HCT116 (cell line): Measurements from ENCODE around the gene CHAF1A. TPM values are rescaled to one million over a fixed set of nuclear protein-coding genes. Genes with fewer than 3 reads are reported as not detected.

ENCODE experiments used
- ATAC-seq: fragments of 200-7000 bp; cut with Tn5 transposase; 2 replicates; pipeline ENCODE4 v1.9.1; 2020; ENCODE audit warnings: mild to moderate bottlenecking, moderate library complexity
- BruUV-seq: library from RNA; stranded (reverse); fragments of 400-500 nt; replicated peaks from 2 replicates; lab custom pipeline; 2021; lab: Mats Ljungman, UMichigan
- CTCF ChIA-PET: fragments of 300-600 bp; sonication (Branson Sonifier 250); formaldehyde crosslinking; loops from one replicate; lab custom pipeline; 2021; ENCODE audit warnings: antibody characterized with exemption; lab: Charles Lee
- POLR2A ChIA-PET: fragments of 300-600, 350-600 bp; sonication (Branson Sonifier 250); formaldehyde crosslinking; loops from one replicate; lab custom pipeline; 2021; ENCODE audit warnings: antibody characterized with exemption; lab: Charles Lee
- RAD21 ChIA-PET, 2 experiments: fragments of 300-600 bp; sonication (Branson Sonifier 250); formaldehyde crosslinking; loops; one replicate each; lab custom pipeline; 2023; ENCODE audit warnings: low total read pairs in 2 of 2; ENCODE audit not compliant: uncharacterized antibody in 2 of 2, unreplicated experiment in 2 of 2, low non-redundant PET in 1 of 2; lab: Charles Lee
- DNase-seq: peaks from one replicate; pipeline ENCODE4 v3.0.0-alpha.2; 2010; ENCODE audit warnings: low read depth, low spot score
- H2AFZ ChIP-seq: fragments of 200-600 bp; shearing (Covaris generic), sonication (generic); 2 replicates; pipeline ENCODE4 v1.6.1; 2017; ENCODE audit warnings: low read depth, mixed run types, mixed read lengths, antibody characterized with exemption, low read length; ENCODE audit not compliant: poor library complexity, severe bottlenecking
- H3K27ac ChIP-seq: 2 replicates; pipeline ENCODE4 v1.5.1; 2012; ENCODE audit warnings: low read depth, low read length
- H3K27me3 ChIP-seq: fragments of 200-600 bp; sonication (generic); 2 replicates; pipeline ENCODE4 v1.6.1; 2016; ENCODE audit warnings: mixed run types, low read length, mixed read lengths; ENCODE audit not compliant: insufficient read depth
- H3K36me3 ChIP-seq, 2 experiments: fragments of 200-500 bp in 1 of 2; fragments of 200-600 bp in 1 of 2; sonication (Bioruptor generic) in 1 of 2; sonication (generic) in 1 of 2; 2 replicates each; pipeline versions ENCODE4 v1.5.1 to v1.6.1; 2014 to 2016; ENCODE audit warnings: low read length in 2 of 2, inconsistent platforms in 1 of 2, mixed read lengths in 1 of 2, mixed run types in 1 of 2; ENCODE audit not compliant: insufficient read depth in 2 of 2, control insufficient read depth in 1 of 2
- H3K4me1 ChIP-seq, 2 experiments: fragments of 200-600 bp in 1 of 2; sonication (generic) in 1 of 2; 2 replicates each; pipeline versions ENCODE4 v1.5.1 to v1.6.1; 2012 to 2017; ENCODE audit warnings: low read length in 2 of 2, inconsistent platforms in 1 of 2, mild to moderate bottlenecking in 1 of 2, mixed read lengths in 1 of 2, mixed run types in 1 of 2, moderate library complexity in 1 of 2; ENCODE audit not compliant: insufficient read depth in 2 of 2, control insufficient read depth in 1 of 2
- H3K4me2 ChIP-seq: fragments of 200-600 bp; sonication (generic); 2 replicates; pipeline ENCODE4 v1.6.1; 2017; ENCODE audit warnings: mixed run types, low read length, mixed read lengths
- H3K4me3 ChIP-seq, 2 experiments: fragments of 200-600 bp in 1 of 2; sonication (generic) in 1 of 2; replicated peaks in 1 of 2; 2 replicates each; pipeline ENCODE4 v1.5.1; 2011 to 2016; ENCODE audit warnings: low read length in 2 of 2, control low read depth in 1 of 2, low read depth in 1 of 2, mild to moderate bottlenecking in 1 of 2, mixed read lengths in 1 of 2, mixed run types in 1 of 2
- H3K79me2 ChIP-seq: fragments of 200-600 bp; sonication (generic); 2 replicates; pipeline ENCODE4 v1.6.1; 2017; ENCODE audit warnings: mild to moderate bottlenecking, mixed run types, low read length, moderate library complexity, mixed read lengths; ENCODE audit not compliant: insufficient read depth
- H3K9ac ChIP-seq: fragments of 200-600 bp; sonication (generic); 2 replicates; pipeline ENCODE4 v1.6.1; 2016; ENCODE audit warnings: low read length, mixed read lengths
- H3K9me2 ChIP-seq: fragments of 200-600 bp; sonication (generic), shearing (Covaris generic); 2 replicates; pipeline ENCODE4 v1.6.1; 2017; ENCODE audit warnings: mixed run types, mild to moderate bottlenecking, moderate library complexity; ENCODE audit not compliant: insufficient read depth
- H3K9me3 ChIP-seq, 2 experiments: fragments of 200-500 bp in 1 of 2; fragments of 200-600 bp in 1 of 2; sonication (Bioruptor generic) in 1 of 2; sonication (generic) in 1 of 2; 2 replicates each; pipeline ENCODE4 v1.6.1; 2014 to 2017; ENCODE audit warnings: low read length in 2 of 2, mixed read lengths in 2 of 2, inconsistent platforms in 1 of 2, low read depth in 1 of 2, mild to moderate bottlenecking in 1 of 2, mixed run types in 1 of 2, moderate library complexity in 1 of 2; ENCODE audit not compliant: control insufficient read depth in 1 of 2, insufficient read depth in 1 of 2
- H4K20me1 ChIP-seq: fragments of 200-600 bp; sonication (generic), shearing (Covaris generic); 2 replicates; pipeline ENCODE4 v1.6.1; 2017; ENCODE audit warnings: mixed run types, mild to moderate bottlenecking, moderate library complexity; ENCODE audit not compliant: insufficient read depth
- ELF1 ChIP-seq: IDR thresholded peaks from 2 replicates; pipeline ENCODE4 v1.6.1; 2012; ENCODE audit warnings: low read depth, borderline replicate concordance
- EZH2 ChIP-seq: fragments of 200-600 bp; sonication (generic); IDR thresholded peaks from 2 replicates; pipeline ENCODE4 v1.6.1; 2017; ENCODE audit warnings: antibody characterized with exemption, mixed run types
- EZH2phosphoT487 ChIP-seq: fragments of 200-600 bp; IDR thresholded peaks from 2 replicates; pipeline ENCODE4 v1.6.1; 2018; ENCODE audit warnings: antibody characterized with exemption, borderline replicate concordance
- FOSL1 ChIP-seq: IDR thresholded peaks from 2 replicates; pipeline ENCODE4 v1.6.1; 2012; ENCODE audit warnings: low read depth
- MAX ChIP-seq: IDR thresholded peaks from 2 replicates; pipeline ENCODE4 v1.6.1; 2012
- POLR2AphosphoS5 ChIP-seq: IDR thresholded peaks from 2 replicates; pipeline ENCODE4 v1.6.1; 2011; ENCODE audit warnings: mild to moderate bottlenecking, low read depth, low read length, moderate library complexity
- REST ChIP-seq: IDR thresholded peaks from 2 replicates; pipeline ENCODE4 v1.6.1; 2012; ENCODE audit warnings: low read depth
- TCF7L2 ChIP-seq: IDR thresholded peaks from 2 replicates; pipeline ENCODE4 v1.7.0; 2011; ENCODE audit warnings: borderline replicate concordance, inconsistent platforms; ENCODE audit not compliant: insufficient read depth, insufficient read length; ENCODE audit errors: extremely low read depth
- YY1 ChIP-seq: IDR thresholded peaks from 2 replicates; pipeline ENCODE4 v1.6.1; 2011; ENCODE audit warnings: low read length, low read depth, moderate library complexity, mild to moderate bottlenecking; ENCODE audit not compliant: insufficient replicate concordance; ENCODE audit errors: extremely low read depth
- ZBTB33 ChIP-seq: IDR thresholded peaks from 2 replicates; pipeline ENCODE4 v1.6.1; 2011; ENCODE audit warnings: mild to moderate bottlenecking, low read length, moderate library complexity; ENCODE audit not compliant: insufficient replicate concordance; ENCODE audit errors: extremely low read depth
- ZFX ChIP-seq: fragments of 450-650 bp; IDR thresholded peaks from 2 replicates; pipeline ENCODE4 v1.6.1; 2017
- intact Hi-C: fragments of 100-400 bp; cut with micrococcal nuclease; formaldehyde crosslinking; loops from 2 replicates; pipeline ENCODE4 v1.10.0; 2022
- total RNA-seq: library from RNA; stranded (reverse); gene quantifications from one replicate; pipeline ENCODE4 v1.2.1, GENCODE V29; 2021; ENCODE audit not compliant: unreplicated experiment
- TF ChIP-seq, protein P1 (sequence below): IDR thresholded peaks from 2 replicates; pipeline ENCODE4 v1.6.1; 2012

CHAF1A gene
- total RNA-seq, 1 experiment from 2014 or later: 69.9 TPM

- BruUV-seq: no TSS peak
These were observed 23.1 kb downstream of the CHAF1A start for GRCh38 chr19:4425537-4425936.

More at GRCh38 chr19:4425537-4425936, 23.1 kb downstream of the CHAF1A start:
- Histone ChIP-seq H3K36me3 (peaks cover 41% of the 10 kb centered on the region in 2 experiments), H3K4me3 (no peak overlapping the region), H3K9me2 (no peaks in the 10 kb centered on the region), H3K27ac (no peak overlapping the region), H3K79me2 (peaks cover 17% of the 10 kb centered on the region), H3K4me1 (no peaks in the 10 kb centered on the region), H4K20me1 (no peaks in the 10 kb centered on the region), H3K9ac (no peak overlapping the region), H2AFZ (no peak overlapping the region), H3K9me3 (no peaks in the 10 kb centered on the region), H3K27me3 (no peaks in the 10 kb centered on the region), H3K4me2 (no peak overlapping the region)
- POLR2A ChIA-PET: no interaction called here
- RAD21 ChIA-PET: no interaction called here
- DNase-seq (no peak), ATAC-seq (no peak)
- TF ChIP-seq EZH2 (no peak), EZH2phosphoT487 (no peak), ZBTB33 (no peak), YY1 (no peak), MAX (no peak), FOSL1 (no peak), ZFX (no peak), TCF7L2 (no peak), REST (no peak), POLR2AphosphoS5 (no peak), ELF1 (no peak)
- TF ChIP-seq, protein P1, sequence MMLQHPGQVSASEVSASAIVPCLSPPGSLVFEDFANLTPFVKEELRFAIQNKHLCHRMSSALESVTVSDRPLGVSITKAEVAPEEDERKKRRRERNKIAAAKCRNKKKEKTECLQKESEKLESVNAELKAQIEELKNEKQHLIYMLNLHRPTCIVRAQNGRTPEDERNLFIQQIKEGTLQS: no peak
- intact Hi-C loops: no loop called here
- CTCF ChIA-PET: no interaction called here
